Measurements from ENCODE around the gene GLIS1. TPM values are rescaled to one million over a fixed set of nuclear protein-coding genes. Genes with fewer than 3 reads are reported as not detected.

Gene GLIS1
- total and polyA plus RNA-seq, 2 donors (not counting 3 experiments of a cell fraction or from before 2014, with no cell fraction given), result not detected

DNA sequence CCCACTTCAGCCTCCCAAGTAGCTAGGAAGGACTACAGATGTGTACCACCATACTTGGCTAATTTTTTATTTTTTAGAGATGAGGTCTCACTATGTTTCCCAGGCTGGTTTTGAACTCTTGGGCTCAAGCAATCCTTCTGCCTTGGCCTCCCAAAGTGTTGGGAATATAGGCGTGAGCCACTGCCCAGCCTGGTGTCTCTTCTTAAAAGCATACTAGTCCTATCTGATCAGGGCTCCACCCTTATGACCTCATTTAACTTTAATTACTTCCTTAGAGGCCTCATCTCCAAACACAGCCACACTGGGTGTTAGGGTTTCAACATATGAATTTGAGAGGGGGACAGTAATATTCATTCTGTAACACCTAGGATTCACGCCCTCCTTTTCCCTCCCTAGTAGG, 130.9 kb downstream of the GLIS1 start:
- Histone ChIP-seq H4K20me1 (replicated peaks; ENCODE audit: control insufficient read depth, extremely low read depth, insufficient read depth, low read length) (no peaks in the 10 kb centered on the region), H3K4me1 (ENCODE audit: control insufficient read depth, extremely low read depth, insufficient read depth, low read length) (no peaks in the 10 kb centered on the region), H3K4me2 (ENCODE audit: insufficient read depth, low read length) (no peak overlapping the region), H3K79me2 (ENCODE audit: control insufficient read depth, insufficient read depth, low read length) (no peaks in the 10 kb centered on the region), H3K27me3 (ENCODE audit: control insufficient read depth in 2 of 2, insufficient read depth in 2 of 2, low read length in 2 of 2) (peaks cover 0 to 1% of the 10 kb centered on the region in 2 experiments), H3K9me3 (replicated peaks; ENCODE audit: control insufficient read depth, insufficient read depth, low read length) (no peaks in the 10 kb centered on the region), H3K9ac (replicated peaks; ENCODE audit: extremely low read depth, insufficient read depth, low read length) (no peak overlapping the region), H3K27ac (ENCODE audit: insufficient read depth, low read depth, low read length) (no peak overlapping the region), H3K4me3 (replicated peaks in 1 of 3; ENCODE audit: insufficient read depth in 1 of 3, low read depth in 1 of 3, low read length in 3 of 3) (no peak overlapping the region), H2AFZ (ENCODE audit: low read depth, low read length) (no peak overlapping the region), H3K9me1 (replicated peaks; ENCODE audit: control insufficient read depth, extremely low read depth, insufficient read depth, low read length) (no peaks in the 10 kb centered on the region), H3K36me3 (ENCODE audit: control insufficient read depth in 2 of 2, extremely low read depth in 1 of 2, insufficient read depth in 2 of 2, low read length in 2 of 2) (no peaks in the 10 kb centered on the region)
- intact Hi-C loops (cut with micrococcal nuclease) (no loop called here), dilution Hi-C loops (cut with MboI; ENCODE audit: extremely low pct_ligation_motif_present, low sequenced_read_pairs) (no loop called here)
- BruUV-seq (replicated peaks), result no TSS peak
- no peak for DNase-seq (ENCODE audit: low read depth, low spot score)
- no peak for FAIRE-seq
- POLR2A ChIA-PET, result no interaction called here
- TF ChIP-seq POLR2A (IDR thresholded peaks at IDR 0.05; ENCODE audit: low read depth, low read length), result no peak
- no peak for TF ChIP-seq MYC (IDR thresholded peaks at IDR 0.05; ENCODE audit: low read depth, low read length)
- no peak for TF ChIP-seq FOS (IDR thresholded peaks at IDR 0.05; ENCODE audit: borderline replicate concordance, insufficient read depth, low read length)
- TF ChIP-seq POLR2AphosphoS5 (IDR thresholded peaks at IDR 0.05; ENCODE audit: insufficient read depth, low read depth, low read length), result no peak
- no peak for TF ChIP-seq EZH2 (IDR thresholded peaks at IDR 0.05; ENCODE audit: borderline replicate concordance, low read depth, low read length, severe bottlenecking)
- TF ChIP-seq, protein P1, sequence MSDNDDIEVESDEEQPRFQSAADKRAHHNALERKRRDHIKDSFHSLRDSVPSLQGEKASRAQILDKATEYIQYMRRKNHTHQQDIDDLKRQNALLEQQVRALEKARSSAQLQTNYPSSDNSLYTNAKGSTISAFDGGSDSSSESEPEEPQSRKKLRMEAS (IDR thresholded peaks at IDR 0.05; ENCODE audit: insufficient read depth, insufficient read length), result no peak
- TF ChIP-seq GATA2 (IDR thresholded peaks at IDR 0.05; ENCODE audit: insufficient read depth, insufficient read length, low read depth, low read length), result no peak
- TF ChIP-seq, protein P2, sequence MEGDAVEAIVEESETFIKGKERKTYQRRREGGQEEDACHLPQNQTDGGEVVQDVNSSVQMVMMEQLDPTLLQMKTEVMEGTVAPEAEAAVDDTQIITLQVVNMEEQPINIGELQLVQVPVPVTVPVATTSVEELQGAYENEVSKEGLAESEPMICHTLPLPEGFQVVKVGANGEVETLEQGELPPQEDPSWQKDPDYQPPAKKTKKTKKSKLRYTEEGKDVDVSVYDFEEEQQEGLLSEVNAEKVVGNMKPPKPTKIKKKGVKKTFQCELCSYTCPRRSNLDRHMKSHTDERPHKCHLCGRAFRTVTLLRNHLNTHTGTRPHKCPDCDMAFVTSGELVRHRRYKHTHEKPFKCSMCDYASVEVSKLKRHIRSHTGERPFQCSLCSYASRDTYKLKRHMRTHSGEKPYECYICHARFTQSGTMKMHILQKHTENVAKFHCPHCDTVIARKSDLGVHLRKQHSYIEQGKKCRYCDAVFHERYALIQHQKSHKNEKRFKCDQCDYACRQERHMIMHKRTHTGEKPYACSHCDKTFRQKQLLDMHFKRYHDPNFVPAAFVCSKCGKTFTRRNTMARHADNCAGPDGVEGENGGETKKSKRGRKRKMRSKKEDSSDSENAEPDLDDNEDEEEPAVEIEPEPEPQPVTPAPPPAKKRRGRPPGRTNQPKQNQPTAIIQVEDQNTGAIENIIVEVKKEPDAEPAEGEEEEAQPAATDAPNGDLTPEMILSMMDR (IDR thresholded peaks at IDR 0.05; ENCODE audit: extremely low read depth in 1 of 2, insufficient read depth in 1 of 2, low read depth in 1 of 2, low read length in 2 of 2), result no peak
- CTCF ChIA-PET, result interaction anchor here (0.7 kb wide), 1 partner anchor 128 kb away, joined by 4 read pairs; no protein-coding TSS in a partner anchor
